HepG2 (cell line): ENCODE data around the gene GRK5. TPM values are rescaled to one million over a fixed set of nuclear protein-coding genes. Genes with fewer than 3 reads are reported as not detected.
A peak's percentile ranks its signal among the peaks of the same experiment; 100 is the strongest.

Experiments
- CC2D1A ChIP-seq: sonication (generic); formaldehyde crosslinking; IDR thresholded peaks from 2 replicates; pipeline ENCODE4 v1.8.1; 2023; ENCODE audit warnings: mild to moderate bottlenecking, missing genetic modification reagents
- FIP1L1 ChIP-seq: fragments of 200-400 bp; formaldehyde crosslinking; IDR thresholded peaks from 2 replicates; pipeline ENCODE4 v1.6.1; 2018; ENCODE audit warnings: low read depth, mild to moderate bottlenecking, low read length, moderate library complexity, borderline replicate concordance; ENCODE audit not compliant: insufficient read depth
- ISX ChIP-seq: sonication (generic); formaldehyde crosslinking; conservative IDR thresholded peaks from 2 replicates; pipeline ENCODE4 v1.5.0; 2020; ENCODE audit warnings: missing genetic modification reagents
- KDM5A ChIP-seq: fragments of 200-600 bp; sonication (generic); IDR thresholded peaks from 2 replicates; pipeline ENCODE4 v1.7.0; 2018; ENCODE audit warnings: antibody characterized with exemption, mild to moderate bottlenecking, low read length, borderline replicate concordance
- LCORL ChIP-seq, 2 experiments: fragments of 450-650 bp in 1 of 2; sonication (generic) in 1 of 2; formaldehyde crosslinking in 1 of 2; IDR thresholded peaks; 2 replicates each; pipeline versions ENCODE4 v1.5.0 to v1.6.1; 2017 to 2020; ENCODE audit warnings: antibody characterized with exemption in 1 of 2, missing genetic modification reagents in 1 of 2
- NBN ChIP-seq: fragments of 450-650 bp; conservative IDR thresholded peaks from 2 replicates; pipeline ENCODE4 v1.6.1; 2017
- SOX13 ChIP-seq, 3 experiments: fragments of 450-650 bp in 1 of 3; sonication (generic) in 1 of 3; formaldehyde crosslinking in 1 of 3; IDR thresholded peaks in 2 of 3; conservative IDR thresholded peaks in 1 of 3; 2 replicates each; pipeline versions ENCODE4 v1.5.0 to v1.6.1; 2016 to 2020; ENCODE audit warnings: antibody characterized with exemption in 1 of 3, mild to moderate bottlenecking in 1 of 3, missing compliant biosample characterization in 1 of 3, missing genetic modification reagents in 1 of 3, moderate library complexity in 1 of 3
- THYN1 ChIP-seq: sonication (generic); formaldehyde crosslinking; IDR thresholded peaks from 2 replicates; pipeline ENCODE4 v1.8.1; 2023; ENCODE audit warnings: low read depth, mild to moderate bottlenecking, moderate library complexity, missing genetic modification reagents, borderline replicate concordance
- ZBTB40 ChIP-seq, 2 experiments: fragments of 450-650 bp in 1 of 2; sonication (generic) in 1 of 2; formaldehyde crosslinking in 1 of 2; IDR thresholded peaks; 2 replicates each; pipeline versions ENCODE4 v1.6.1 to v1.8.0; 2016 to 2022; ENCODE audit warnings: antibody characterized with exemption in 1 of 2, mild to moderate bottlenecking in 1 of 2, missing genetic modification reagents in 1 of 2
- ZFYVE20 ChIP-seq: sonication (generic); formaldehyde crosslinking; IDR thresholded peaks from 2 replicates; pipeline ENCODE4 v1.8.0; 2023; ENCODE audit warnings: low read depth, mild to moderate bottlenecking, moderate library complexity, missing genetic modification reagents, borderline replicate concordance
- ZKSCAN1 ChIP-seq: fragments of 150-350 bp; IDR thresholded peaks from 2 replicates; pipeline ENCODE4 v1.6.1; 2014; ENCODE audit warnings: low read length
- ZMAT5 ChIP-seq: sonication (generic); formaldehyde crosslinking; IDR thresholded peaks from 2 replicates; pipeline ENCODE4 v1.5.0; 2020; ENCODE audit warnings: mild to moderate bottlenecking, low read depth, missing genetic modification reagents, borderline replicate concordance
- ZMYM4 ChIP-seq: sonication (generic); formaldehyde crosslinking; IDR thresholded peaks from 2 replicates; pipeline ENCODE4 v1.8.1; 2023; ENCODE audit warnings: mild to moderate bottlenecking, missing genetic modification reagents
- ZNF432 ChIP-seq: sonication (generic); formaldehyde crosslinking; IDR thresholded peaks from 2 replicates; pipeline ENCODE4 v1.5.0; 2020; ENCODE audit warnings: missing genetic modification reagents, mild to moderate bottlenecking, borderline replicate concordance
- ZNF501 ChIP-seq: sonication (generic); formaldehyde crosslinking; IDR thresholded peaks from 2 replicates; pipeline ENCODE4 v1.5.1; 2020; ENCODE audit warnings: mild to moderate bottlenecking, moderate library complexity, missing genetic modification reagents
- ZNF577 ChIP-seq: sonication (generic); formaldehyde crosslinking; IDR thresholded peaks from 2 replicates; pipeline ENCODE4 v1.4.0; 2020; ENCODE audit warnings: mild to moderate bottlenecking, low read depth, missing genetic modification reagents, borderline replicate concordance
- ZNF660 ChIP-seq: sonication (generic); formaldehyde crosslinking; IDR thresholded peaks from 2 replicates; pipeline ENCODE4 v1.5.1; 2020; ENCODE audit warnings: mild to moderate bottlenecking, low read depth, missing genetic modification reagents, borderline replicate concordance
- ZNF891 ChIP-seq: sonication (generic); formaldehyde crosslinking; IDR thresholded peaks from 2 replicates; pipeline ENCODE4 v1.5.0; 2020; ENCODE audit warnings: mild to moderate bottlenecking, missing genetic modification reagents
- polyA plus RNA-seq, 8 experiments: library from polyadenylated mRNA; depleted of rRNA in 3 of 8; stranded (reverse) in 7 of 8; unstranded in 1 of 8; fragments of >200 nt; fragmentation: Illumina TruSeq in 4 of 8; extraction: Trizol in 4 of 8; gene quantifications; 2 replicates each; pipeline versions ENCODE4 v1.2.1 to v1.2.3, GENCODE V29; 2011 to 2016; ENCODE audit warnings: low read depth in 4 of 8, missing spikeins in 1 of 8, mixed read lengths in 1 of 8; ENCODE audit not compliant: insufficient read depth in 1 of 8
- total RNA-seq, 5 experiments: library from RNA; depleted of rRNA; stranded (reverse); fragments of >200 nt; fragmentation: Illumina TruSeq; extraction: Trizol; gene quantifications; 2 replicates each; pipeline ENCODE4 v1.2.3, GENCODE V29; 2016; ENCODE audit warnings: low read depth in 1 of 5
- TF ChIP-seq, protein P1 (sequence below): sonication (generic); formaldehyde crosslinking; IDR thresholded peaks from 2 replicates; pipeline ENCODE4 v1.4.0; 2020; ENCODE audit warnings: mild to moderate bottlenecking, missing genetic modification reagents

Gene GRK5
- total and polyA plus RNA-seq, 2 of the 13 experiments (the other 11 are each of a cell fraction or from before 2014, with no cell fraction given), result 10.4 to 12.6 TPM

- TF ChIP-seq ZBTB40 (IDR thresholded peaks at IDR 0.05) (no peak), ZBTB40 (CRISPR knock-in tag; IDR thresholded peaks at IDR 0.05) (no peak), ZNF501 (CRISPR knock-in tag) (no peak), NBN (no peak), THYN1 (CRISPR knock-in tag) (no peak), ZKSCAN1 (no peak), KDM5A (no peak), ZNF660 (no peak), ZFYVE20 (CRISPR knock-in tag) (no peak), CC2D1A (CRISPR knock-in tag) (no peak), ZNF891 (CRISPR knock-in tag) (no peak), ZMYM4 (CRISPR knock-in tag) (no peak), FIP1L1 (no peak), ISX (CRISPR knock-in tag) (no peak), ZNF577 (CRISPR knock-in tag) (no peak), LCORL (IDR thresholded peaks at IDR 0.05) (no peak), LCORL (CRISPR knock-in tag; IDR thresholded peaks at IDR 0.05) (peak; percentile 37), ZMAT5 (CRISPR knock-in tag) (no peak), ZNF432 (CRISPR knock-in tag) (no peak), SOX13 (IDR thresholded peaks at IDR 0.05) (no peak), SOX13 (CRISPR knock-in tag; conservative IDR thresholded peaks at IDR 0.05 in 1 of 2, IDR thresholded peaks at IDR 0.05 in 1 of 2) (peak in 1 of 2 experiments; percentile 24; a peak in 1 of 4 replicates)
- TF ChIP-seq, protein P1, sequence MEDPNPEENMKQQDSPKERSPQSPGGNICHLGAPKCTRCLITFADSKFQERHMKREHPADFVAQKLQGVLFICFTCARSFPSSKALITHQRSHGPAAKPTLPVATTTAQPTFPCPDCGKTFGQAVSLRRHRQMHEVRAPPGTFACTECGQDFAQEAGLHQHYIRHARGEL (CRISPR knock-in tag), result no peak
These were observed 29.5 kb upstream of the GRK5 start (continued) for GRCh38 chr10:119177708-119178371.
